K562 (cell line): ENCODE measurements around the gene PITX1. TPM values are rescaled to one million over a fixed set of nuclear protein-coding genes. Genes with fewer than 3 reads are reported as not detected.
"Not testable (repeated sequence)": the region's sequence is repeated elsewhere in the genome, so short reads cannot be mapped to it uniquely, and the experiment has no call there.

Source experiments
- ATAC-seq: fragments of 200-7000 bp; cut with Tn5 transposase; 3 replicates; pipeline ENCODE4 v1.9.1; 2020; ENCODE audit warnings: moderate library complexity
- BruUV-seq: library from RNA; stranded (reverse); fragments of 400-500 nt; replicated peaks from 2 replicates; lab custom pipeline; 2021; lab: Mats Ljungman, UMichigan
- CTCF ChIA-PET: fragments of 300-600 bp; formaldehyde crosslinking; extraction: SDS; loops from one replicate; lab custom pipeline; 2021; ENCODE audit warnings: low intra/inter-chr PET ratio; lab: Yijun Ruan, JAX
- POLR2A ChIA-PET: fragments of 300-600, 350-650 bp; sonication (Branson Sonifier 250); formaldehyde crosslinking; extraction: SDS; loops from one replicate; lab custom pipeline; 2021; ENCODE audit warnings: antibody characterized with exemption, inconsistent platforms; lab: Yijun Ruan, JAX
- DNase-seq, 4 experiments: peaks; one replicate each; pipeline versions ENCODE4 v3.0.0 to v3.0.0-alpha.2; 2011 to 2018; ENCODE audit warnings: low spot score in 3 of 4, mixed read lengths in 3 of 4; ENCODE audit errors: extremely low read depth in 1 of 4
- FAIRE-seq: peaks from 2 replicates; lab custom pipeline; 2011; peaks lifted over from hg19 to GRCh38; lab: Jason Lieb, UNC
- H2AFZ ChIP-seq: 2 replicates; pipeline ENCODE4 v1.6.0; 2011; ENCODE audit warnings: low read depth, low read length, control low read depth, inconsistent platforms
- H3K27ac ChIP-seq: fragments of 200-600 bp; 3 replicates; pipeline ENCODE4 v1.8.0; 2011; ENCODE audit warnings: low read depth, mild to moderate bottlenecking, control low read depth, inconsistent platforms, low read length, moderate library complexity, mixed read lengths; ENCODE audit errors: extremely low read depth
- H3K27me3 ChIP-seq, 2 experiments: fragments of 300-600 bp in 1 of 2; 2 replicates in 1 of 2; 3 replicates in 1 of 2; pipeline versions ENCODE4 v1.6.0 to v1.8.0; 2011; ENCODE audit warnings: inconsistent platforms in 2 of 2, low read length in 2 of 2, mild to moderate bottlenecking in 1 of 2, mixed read lengths in 1 of 2, moderate library complexity in 1 of 2; ENCODE audit not compliant: control insufficient read depth in 2 of 2, insufficient read depth in 2 of 2
- H3K36me3 ChIP-seq: fragments of 300-600 bp; 3 replicates; pipeline ENCODE4 v1.8.0; 2011; ENCODE audit warnings: mild to moderate bottlenecking, low read length, inconsistent platforms; ENCODE audit not compliant: control insufficient read depth, insufficient read depth
- H3K4me1 ChIP-seq, 2 experiments: fragments of 200-600 bp in 1 of 2; replicated peaks in 1 of 2; 2 replicates in 1 of 2; 3 replicates in 1 of 2; pipeline versions ENCODE4 v1.5.1 to v1.8.0; 2011; ENCODE audit warnings: inconsistent platforms in 2 of 2, low read length in 2 of 2, mild to moderate bottlenecking in 1 of 2, mixed read lengths in 1 of 2, moderate library complexity in 1 of 2; ENCODE audit not compliant: control insufficient read depth in 2 of 2, insufficient read depth in 2 of 2
- H3K4me2 ChIP-seq: 2 replicates; pipeline ENCODE4 v1.6.1; 2011; ENCODE audit warnings: low read length, control low read depth, inconsistent platforms, mixed read lengths; ENCODE audit not compliant: insufficient read depth
- H3K4me3 ChIP-seq: fragments of 200-600 bp; sonication (generic), shearing (Covaris generic); 2 replicates; pipeline ENCODE4 v1.5.1; 2016; ENCODE audit warnings: control low read depth, inconsistent platforms
- H3K79me2 ChIP-seq: fragments of 200-600 bp; 3 replicates; pipeline ENCODE4 v1.8.0; 2011; ENCODE audit warnings: low read length, inconsistent platforms; ENCODE audit not compliant: control insufficient read depth, insufficient read depth
- H3K9ac ChIP-seq, 2 experiments: 2 replicates each; pipeline versions ENCODE4 v1.6.0 to v1.6.1; 2011; ENCODE audit warnings: low read depth in 2 of 2, low read length in 2 of 2, control low read depth in 1 of 2, inconsistent platforms in 1 of 2, mild to moderate bottlenecking in 1 of 2, mixed read lengths in 1 of 2; ENCODE audit not compliant: insufficient read depth in 1 of 2
- H3K9me1 ChIP-seq: one replicate; pipeline ENCODE4 v1.6.0; 2011; ENCODE audit warnings: inconsistent platforms, mild to moderate bottlenecking, low read length, moderate library complexity; ENCODE audit not compliant: control insufficient read depth, insufficient read depth
- H3K9me3 ChIP-seq: replicated peaks from 2 replicates; pipeline ENCODE4 v1.5.1; 2011; ENCODE audit warnings: low read depth, low read length, inconsistent platforms; ENCODE audit not compliant: control insufficient read depth, insufficient read depth
- H4K20me1 ChIP-seq: replicated peaks from 2 replicates; pipeline ENCODE4 v1.6.1; 2011; ENCODE audit warnings: low read length, inconsistent platforms, mixed read lengths; ENCODE audit not compliant: control insufficient read depth, insufficient read depth
- ARID1B ChIP-seq: fragments of 450-650 bp; IDR thresholded peaks from 2 replicates; pipeline ENCODE4 v1.6.1; 2016; ENCODE audit warnings: antibody characterized with exemption, mild to moderate bottlenecking, inconsistent platforms
- CBFA2T2 ChIP-seq: fragments of 450-650 bp; conservative IDR thresholded peaks from 2 replicates; pipeline ENCODE4 v1.6.1; 2017; ENCODE audit warnings: mild to moderate bottlenecking
- CBFA2T3 ChIP-seq: fragments of 450-650 bp; IDR thresholded peaks from 2 replicates; pipeline ENCODE4 v1.6.1; 2017
- CXXC5 ChIP-seq: fragments of 250-450 bp; sonication (Bioruptor Pico); IDR thresholded peaks from 2 replicates; pipeline ENCODE4 v1.8.0; 2022; ENCODE audit warnings: inconsistent platforms, mild to moderate bottlenecking, moderate library complexity
- DPF2 ChIP-seq: fragments of 450-650 bp; IDR thresholded peaks from 2 replicates; pipeline ENCODE4 v1.6.1; 2016
- NCOR1 ChIP-seq: fragments of 450-650 bp; IDR thresholded peaks from 2 replicates; pipeline ENCODE4 v1.6.1; 2016; ENCODE audit warnings: mild to moderate bottlenecking, moderate library complexity
- SOX6 ChIP-seq: fragments of 450-650 bp; IDR thresholded peaks from 2 replicates; pipeline ENCODE4 v1.6.1; 2014; ENCODE audit warnings: mild to moderate bottlenecking
- TAL1 ChIP-seq: fragments of 450-650 bp; IDR thresholded peaks from 2 replicates; pipeline ENCODE4 v1.6.1; 2016; ENCODE audit warnings: mild to moderate bottlenecking
- TCF3 ChIP-seq: sonication (generic); formaldehyde crosslinking; IDR thresholded peaks from 2 replicates; pipeline ENCODE4 v1.4.0; 2020; ENCODE audit warnings: mild to moderate bottlenecking, missing genetic modification reagents
- TEAD4 ChIP-seq, 2 experiments: sonication (generic) in 1 of 2; formaldehyde crosslinking in 1 of 2; IDR thresholded peaks; 2 replicates each; pipeline versions ENCODE4 v1.6.1 to v1.8.0; 2012 to 2022; ENCODE audit warnings: borderline replicate concordance in 1 of 2, inconsistent platforms in 1 of 2, low read length in 1 of 2, mild to moderate bottlenecking in 1 of 2, missing genetic modification reagents in 1 of 2
- WGBS: fragments of 100-300 bp; shearing (Covaris generic); methylation state at CpG from one replicate; pipeline ENCODE4 v1.1.6; 2016; ENCODE audit warnings: low coverage, mixed read lengths; ENCODE audit not compliant: insufficient coverage; ENCODE audit errors: missing lambda C conversion rate; 5-methylcytosine and 5-hydroxymethylcytosine counted together
- in situ Hi-C: fragments of 300-500 bp; cut with MboI; formaldehyde crosslinking; loops from 4 replicates; pipeline ENCODE4 v1.15.0; 2018; ENCODE audit warnings: inconsistent platforms, mixed read lengths
- intact Hi-C: fragments of 100-400 bp; cut with micrococcal nuclease; formaldehyde crosslinking; loops from 2 replicates; pipeline ENCODE4 v1.14.2; 2022
- polyA plus RNA-seq, 8 experiments: library from polyadenylated mRNA; depleted of rRNA in 4 of 8; stranded (reverse) in 5 of 8; unstranded in 3 of 8; fragments of >200 nt; fragmentation: Nextera tagmentation in 2 of 8; fragmentation: Illumina TruSeq in 1 of 8; extraction: Ambion mirVana in 2 of 8; extraction: Trizol in 1 of 8; gene quantifications; 2 replicates each; pipeline versions ENCODE4 v1.2.1 to v1.2.3, GENCODE V29; 2011 to 2014; ENCODE audit warnings: inconsistent platforms in 1 of 8, missing spikeins in 1 of 8
- total RNA-seq, 7 experiments: library from RNA; depleted of rRNA in 6 of 7; stranded (reverse); fragments of >200 nt in 6 of 7; fragmentation: Illumina TruSeq in 2 of 7; extraction: Trizol in 2 of 7; gene quantifications; 2 replicates each; pipeline versions ENCODE4 v1.2.1 to v1.2.3, GENCODE V29; 2011 to 2021; ENCODE audit warnings: low replicate concordance in 1 of 7
- TF ChIP-seq, protein P1 (sequence below): fragments of 450-650 bp; IDR thresholded peaks from 2 replicates; pipeline ENCODE4 v1.6.1; 2016

Gene PITX1
- total and polyA plus RNA-seq, 9 of the 15 experiments (the other 6 are each of a cell fraction or from before 2014, with no cell fraction given), result 0.13 to 88.2 (median 24.9) TPM

DNA sequence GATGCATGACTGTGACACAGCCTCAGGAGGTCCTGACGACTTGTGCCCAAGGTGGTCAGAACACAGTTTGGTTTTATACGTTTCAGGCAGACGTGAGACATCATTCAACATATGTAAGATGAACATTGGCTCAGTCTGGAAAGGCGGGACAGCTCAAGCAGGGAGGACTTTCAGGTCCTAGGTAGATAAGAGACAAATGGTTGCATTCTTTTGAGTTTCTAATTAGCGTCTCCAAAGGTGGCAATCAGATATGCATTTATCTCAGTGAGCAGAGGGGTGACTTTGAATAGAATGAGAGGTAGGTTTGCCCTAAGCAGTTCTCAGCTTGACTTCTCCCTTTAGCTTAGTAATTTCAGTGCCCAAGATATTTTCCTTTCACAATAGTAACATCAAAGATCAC lies 43.8 kb downstream of the PITX1 start:
- H3K27me3 ChIP-seq; H3K4me1 ChIP-seq; H3K27ac ChIP-seq; intact Hi-C loops; H3K36me3 ChIP-seq; in situ Hi-C loops; H3K9me3 ChIP-seq; H2AFZ ChIP-seq; H4K20me1 ChIP-seq; H3K79me2 ChIP-seq; H3K9me1 ChIP-seq; BruUV-seq; CTCF ChIA-PET; H3K4me3 ChIP-seq; H3K9ac ChIP-seq; TF ChIP-seq TEAD4 (CRISPR knock-in tag; IDR thresholded peaks at IDR 0.05; ENCODE audit: borderline replicate concordance): not testable (repeated sequence)
- WGBS, result 6% methylated on average over 5 of the region's 5 CpGs
- 0 out of 2 replicates have a peak, but pooled peaks have one; percentile 19 for TF ChIP-seq CXXC5 (CRISPR knock-in tag)
- 0 out of 2 replicates have a peak, but pooled peaks have one; percentile 29 for TF ChIP-seq DPF2
- TF ChIP-seq SOX6, result peak; percentile 53; the same call in 1 of the 2 replicates
- peak; percentile 63 for TF ChIP-seq ARID1B
- peak; percentile 57 for TF ChIP-seq CBFA2T2
- TF ChIP-seq CBFA2T3, result peak; percentile 78
- TF ChIP-seq TAL1, result peak; percentile 64
- peak; percentile 68 for TF ChIP-seq TEAD4 (IDR thresholded peaks at IDR 0.05; ENCODE audit: low read length)
- peak; percentile 49 for TF ChIP-seq TCF3 (CRISPR knock-in tag)
- TF ChIP-seq NCOR1, result peak; percentile 26; the same call in 1 of the 2 replicates
- TF ChIP-seq, protein P1, sequence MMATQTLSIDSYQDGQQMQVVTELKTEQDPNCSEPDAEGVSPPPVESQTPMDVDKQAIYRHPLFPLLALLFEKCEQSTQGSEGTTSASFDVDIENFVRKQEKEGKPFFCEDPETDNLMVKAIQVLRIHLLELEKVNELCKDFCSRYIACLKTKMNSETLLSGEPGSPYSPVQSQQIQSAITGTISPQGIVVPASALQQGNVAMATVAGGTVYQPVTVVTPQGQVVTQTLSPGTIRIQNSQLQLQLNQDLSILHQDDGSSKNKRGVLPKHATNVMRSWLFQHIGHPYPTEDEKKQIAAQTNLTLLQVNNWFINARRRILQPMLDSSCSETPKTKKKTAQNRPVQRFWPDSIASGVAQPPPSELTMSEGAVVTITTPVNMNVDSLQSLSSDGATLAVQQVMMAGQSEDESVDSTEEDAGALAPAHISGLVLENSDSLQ, result 0 out of 2 replicates have a peak, but pooled peaks have one; percentile 8
- ATAC-seq (peak; percentile 41; the same call in 1 of the 3 replicates), DNase-seq (peak in 1 of 4 experiments; percentile 41), FAIRE-seq (peak; percentile 64)
- H3K4me2 ChIP-seq, result peak overlapping the region; percentile 34
- POLR2A ChIA-PET, result interaction anchor here (0.6 to 0.7 kb wide), 2 partner anchors 10 to 145 kb away, joined by 3 to 4 read pairs; partner anchors contain the start of gene C5orf24
